Measurements from ENCODE around the gene BET1L. TPM values are rescaled to one million over a fixed set of nuclear protein-coding genes. Genes with fewer than 3 reads are reported as not detected.

BET1L gene
- total RNA-seq, 1 experiment from 2014 or later, result 29.3 TPM

Other genes starting within 250 kb of the BET1L start
- gene SCGB1C1, start 14.3 kb downstream of the BET1L start, total RNA-seq (2014; rRNA removed; shearing (Covaris generic)), result not detected in 2 replicates
- 98.9 and 101 TPM in 2 replicates for gene RIC8A, start 309 bp upstream of the BET1L start, total RNA-seq (2014; rRNA removed; shearing (Covaris generic))
- 19.3 and 22.5 TPM in 2 replicates for gene SIRT3, start 28.9 kb upstream of the BET1L start, total RNA-seq (2014; rRNA removed; shearing (Covaris generic))
- 175 and 208 TPM in 2 replicates for gene PSMD13, start 29.6 kb upstream of the BET1L start, total RNA-seq (2014; rRNA removed; shearing (Covaris generic))
- not detected in 2 replicates for gene NLRP6, start 71.0 kb upstream of the BET1L start, total RNA-seq (2014; rRNA removed; shearing (Covaris generic))
- gene PGGHG, start 81.7 kb upstream of the BET1L start, total RNA-seq (2014; rRNA removed; shearing (Covaris generic)), result 18.8 and 20.4 TPM in 2 replicates
- not detected in 2 replicates for gene IFITM5, start 92.1 kb upstream of the BET1L start, total RNA-seq (2014; rRNA removed; shearing (Covaris generic))
- gene IFITM2, start 100.4 kb upstream of the BET1L start, total RNA-seq (2014; rRNA removed; shearing (Covaris generic)), result 7.8 and 31.3 TPM in 2 replicates
- gene IFITM1, start 106.6 kb upstream of the BET1L start, total RNA-seq (2014; rRNA removed; shearing (Covaris generic)), result 76.4 and 108 TPM in 2 replicates
- 36.2 and 45.8 TPM in 2 replicates for gene IFITM3, start 113.5 kb upstream of the BET1L start, total RNA-seq (2014; rRNA removed; shearing (Covaris generic))
- gene B4GALNT4, start 162.1 kb upstream of the BET1L start, total RNA-seq (2014; rRNA removed; shearing (Covaris generic)), result 27.4 and 32.1 TPM in 2 replicates
- gene PKP3, start 186.8 kb upstream of the BET1L start, total RNA-seq (2014; rRNA removed; shearing (Covaris generic)), result 1.1 and 7.9 TPM in 2 replicates
- gene SIGIRR, start 207.6 kb upstream of the BET1L start, total RNA-seq (2014; rRNA removed; shearing (Covaris generic)), result 20.6 and 31.9 TPM in 2 replicates
- gene ANO9, start 234.6 kb upstream of the BET1L start, total RNA-seq (2014; rRNA removed; shearing (Covaris generic)), result 0.31 and 0.98 TPM in 2 replicates
- 78.1 and 84.1 TPM in 2 replicates for gene PTDSS2, start 242.9 kb upstream of the BET1L start, total RNA-seq (2014; rRNA removed; shearing (Covaris generic))

All from G401 (cell line).